GM11168 (cell line): Measurements from ENCODE around the gene CLSTN2.

Experiments used
- in situ Hi-C: fragments of 300-500 bp; cut with MboI; formaldehyde crosslinking; loops from one replicate; pipeline ENCODE4 v1.12.0; 2022; ENCODE audit warnings: low sequenced_read_pairs; ENCODE audit not compliant: unreplicated experiment

CLSTN2 gene

DNA sequence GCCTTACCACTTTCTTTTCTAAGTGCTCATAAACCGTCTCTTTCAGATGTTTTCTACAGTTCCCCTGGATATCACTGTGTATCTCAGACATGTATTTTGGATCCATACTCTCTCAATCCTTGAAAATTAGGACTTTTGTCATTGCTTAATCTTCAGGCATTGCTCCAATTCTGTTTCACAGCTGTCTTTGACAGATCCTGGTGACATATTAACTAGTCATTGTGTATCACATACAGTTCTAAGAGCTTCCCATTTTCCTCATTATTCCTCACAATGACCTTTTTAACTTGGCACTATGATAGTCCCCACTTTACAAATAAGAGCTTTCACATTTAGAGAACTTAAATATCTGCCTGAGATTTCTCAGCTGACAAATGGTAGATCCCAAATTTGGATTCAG, 151.7 kb downstream of the CLSTN2 start:
- in situ Hi-C loops, result no loop called here

DNA sequence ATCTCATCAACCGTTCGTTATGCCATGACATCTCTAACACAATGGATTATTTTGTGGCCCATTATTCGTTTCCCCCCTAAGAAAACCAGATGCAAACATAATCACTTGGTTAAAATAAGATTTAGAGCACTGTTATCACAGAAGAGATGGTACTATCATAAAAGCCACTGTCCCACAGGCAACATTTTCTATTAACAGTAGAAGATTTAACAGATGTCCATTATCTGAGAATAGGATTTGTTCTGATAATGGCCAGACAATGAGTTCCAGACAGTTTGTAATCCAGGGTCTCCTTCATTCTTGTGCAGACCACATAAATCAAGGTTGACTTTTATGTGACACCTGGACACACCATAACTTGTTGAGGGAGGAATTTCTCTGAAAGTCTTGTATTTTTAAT, 153.1 kb downstream of the CLSTN2 start:
- in situ Hi-C loops, result no loop called here

DNA sequence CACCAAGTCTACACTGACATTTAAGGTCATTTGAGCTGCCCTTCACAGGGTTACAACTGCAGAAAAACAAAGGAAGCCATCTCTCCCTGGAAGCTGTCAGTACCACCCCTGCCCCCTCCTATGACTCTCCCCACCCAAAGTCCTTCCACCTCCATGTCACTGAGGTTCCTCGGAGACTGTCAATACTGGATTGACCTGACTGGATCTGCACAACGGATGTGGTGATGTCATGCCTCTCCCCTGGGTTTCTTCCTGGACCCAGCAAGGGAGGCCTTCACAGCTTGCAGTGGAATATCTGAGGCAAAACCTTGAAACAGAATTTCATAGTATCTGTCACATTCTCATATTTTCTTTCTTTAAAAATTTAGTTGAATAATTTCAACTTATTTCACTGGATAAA, 153.5 kb downstream of the CLSTN2 start:
- in situ Hi-C loops, result no loop called here

DNA sequence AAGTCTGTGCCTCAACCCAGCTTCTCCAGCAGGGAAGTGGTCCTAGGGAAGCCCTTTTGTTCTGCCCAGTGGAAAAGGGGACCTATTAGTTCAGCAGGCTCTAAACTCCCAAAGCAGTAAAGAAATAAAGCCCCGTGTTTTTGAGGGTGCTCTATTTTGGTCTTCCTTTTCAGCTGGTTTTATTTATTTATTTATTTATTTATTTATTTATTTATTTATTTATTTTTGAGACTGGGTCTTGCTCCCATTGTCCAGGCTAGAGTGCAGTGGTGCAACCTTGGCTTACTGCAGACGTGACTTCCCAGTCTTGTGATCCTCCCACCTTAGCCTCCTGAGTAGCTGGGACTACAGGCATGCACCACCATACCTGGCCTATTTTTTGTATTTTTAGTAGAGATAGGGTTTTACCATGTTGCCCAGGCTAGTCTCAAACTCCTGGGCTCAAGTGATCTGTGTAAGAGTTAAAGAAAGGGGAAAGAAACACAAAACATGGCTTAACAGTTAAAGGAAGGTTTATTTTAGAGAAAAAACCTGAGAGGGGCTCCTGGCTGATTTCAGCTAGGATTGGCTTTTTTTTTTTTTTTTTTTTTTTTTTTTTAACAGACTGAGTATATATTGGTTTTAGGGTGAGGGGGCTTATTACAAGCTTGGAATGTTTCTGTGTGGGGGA, 154.6 kb downstream of the CLSTN2 start:
- in situ Hi-C loops, result no loop called here

DNA sequence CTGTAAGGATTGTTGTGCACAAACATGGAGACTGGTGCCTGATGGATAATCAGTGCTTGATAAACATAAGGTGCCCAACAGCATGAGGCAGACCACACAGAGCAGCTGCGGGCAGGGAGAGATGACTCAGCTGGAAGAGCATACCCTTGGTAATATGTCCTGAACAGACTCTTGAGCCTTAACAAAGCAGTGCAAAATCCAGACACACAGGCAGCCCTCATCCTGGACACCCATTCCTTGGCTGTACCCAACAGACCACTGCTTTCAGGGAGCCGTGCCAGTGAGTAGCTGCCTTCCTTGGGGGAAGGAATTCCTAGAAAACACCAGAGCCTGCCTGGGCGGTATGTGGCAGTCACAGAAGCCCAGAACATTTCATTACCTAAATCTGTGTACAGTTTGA, 156.2 kb downstream of the CLSTN2 start:
- in situ Hi-C loops, result no loop called here

DNA sequence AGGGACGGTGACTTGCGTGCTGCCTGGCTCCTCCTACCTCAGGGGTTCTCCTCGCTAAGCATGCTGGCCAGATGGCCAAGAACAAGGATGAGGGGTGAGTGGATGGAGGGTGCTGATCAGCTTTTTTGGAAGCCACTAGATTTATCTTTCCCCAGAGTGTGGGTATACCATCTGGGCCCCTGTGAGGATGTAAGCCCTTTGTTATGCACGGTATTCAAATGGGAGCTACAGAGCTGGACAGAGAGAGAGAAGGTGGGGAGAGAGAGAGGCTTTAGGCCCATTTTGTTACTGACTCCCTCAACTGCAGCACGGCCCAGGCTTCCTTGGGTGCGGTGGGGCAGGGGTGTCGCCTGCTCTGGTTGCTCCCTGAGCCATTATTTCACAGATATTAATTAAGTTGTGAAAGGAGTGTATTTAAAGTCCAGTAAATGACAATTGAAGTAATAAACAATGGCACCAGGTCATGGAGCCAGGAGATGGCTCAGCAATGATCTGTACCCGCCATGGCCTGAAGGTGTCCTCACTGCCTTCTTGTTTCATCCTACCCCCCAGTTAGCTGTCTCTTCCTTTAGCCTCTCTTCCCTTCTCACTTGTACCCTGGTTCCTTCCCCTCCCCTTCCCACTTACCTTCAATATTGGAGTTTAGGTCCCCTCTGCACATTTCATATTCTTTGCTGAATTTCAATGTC, 158.0 kb downstream of the CLSTN2 start:
- in situ Hi-C loops, result no loop called here

DNA sequence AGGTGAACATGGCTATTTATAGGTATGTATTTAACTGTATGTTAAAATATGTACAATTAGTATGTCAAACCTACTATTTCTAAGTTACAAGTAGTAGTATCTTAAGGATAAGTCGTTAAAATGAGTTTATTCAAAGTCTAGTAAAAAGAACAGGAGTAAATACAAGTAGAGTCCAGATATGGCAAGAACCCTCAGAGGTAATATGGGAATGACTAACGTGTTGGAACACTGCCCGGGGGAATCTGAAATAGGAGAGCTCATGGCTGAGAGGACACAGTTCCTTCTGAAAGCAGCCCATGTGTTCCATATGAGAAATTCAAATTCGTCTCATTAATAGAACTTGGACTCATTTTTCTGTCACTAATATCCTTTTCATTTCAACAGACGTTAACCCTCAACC, 158.8 kb downstream of the CLSTN2 start:
- in situ Hi-C loops, result no loop called here

DNA sequence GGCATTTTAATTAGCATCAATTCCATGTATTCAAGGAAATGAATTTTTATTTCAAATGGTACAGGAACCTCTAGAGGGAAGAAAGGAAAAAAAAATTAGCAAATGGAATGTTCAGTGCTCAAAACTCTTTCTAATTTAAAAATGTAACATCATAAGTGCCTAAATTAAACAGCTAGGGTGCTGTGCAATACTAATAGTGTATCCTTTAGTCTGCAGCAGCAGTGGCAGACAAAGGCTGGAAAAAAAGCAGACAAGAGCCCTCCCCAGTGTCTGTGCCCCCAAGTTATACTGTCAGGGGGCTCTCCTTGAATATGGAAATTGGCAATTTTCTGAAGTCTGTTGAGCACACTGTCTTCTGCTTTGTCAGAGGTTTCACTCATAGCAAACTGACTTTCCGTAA, 159.5 kb downstream of the CLSTN2 start:
- in situ Hi-C loops, result no loop called here

DNA sequence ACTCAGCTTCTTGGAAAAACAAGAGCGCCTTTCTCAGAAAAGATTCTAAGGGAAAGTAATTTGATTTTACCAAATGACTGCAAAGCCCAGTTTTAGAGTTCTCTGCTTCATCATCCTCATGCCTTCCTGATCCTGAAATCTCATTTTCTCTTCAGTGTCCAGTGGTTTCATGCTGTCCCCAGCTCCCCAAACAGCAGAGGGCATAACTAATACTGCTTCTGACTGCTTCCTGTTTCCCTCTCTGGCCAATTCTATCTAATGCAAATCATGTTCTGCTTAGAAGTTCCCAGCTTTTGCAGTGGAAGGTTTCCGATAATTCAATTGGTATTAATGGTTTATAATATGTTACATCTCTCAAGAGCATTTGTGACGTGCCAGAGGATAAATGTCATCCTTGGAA, 161.1 kb downstream of the CLSTN2 start:
- in situ Hi-C loops, result no loop called here

DNA sequence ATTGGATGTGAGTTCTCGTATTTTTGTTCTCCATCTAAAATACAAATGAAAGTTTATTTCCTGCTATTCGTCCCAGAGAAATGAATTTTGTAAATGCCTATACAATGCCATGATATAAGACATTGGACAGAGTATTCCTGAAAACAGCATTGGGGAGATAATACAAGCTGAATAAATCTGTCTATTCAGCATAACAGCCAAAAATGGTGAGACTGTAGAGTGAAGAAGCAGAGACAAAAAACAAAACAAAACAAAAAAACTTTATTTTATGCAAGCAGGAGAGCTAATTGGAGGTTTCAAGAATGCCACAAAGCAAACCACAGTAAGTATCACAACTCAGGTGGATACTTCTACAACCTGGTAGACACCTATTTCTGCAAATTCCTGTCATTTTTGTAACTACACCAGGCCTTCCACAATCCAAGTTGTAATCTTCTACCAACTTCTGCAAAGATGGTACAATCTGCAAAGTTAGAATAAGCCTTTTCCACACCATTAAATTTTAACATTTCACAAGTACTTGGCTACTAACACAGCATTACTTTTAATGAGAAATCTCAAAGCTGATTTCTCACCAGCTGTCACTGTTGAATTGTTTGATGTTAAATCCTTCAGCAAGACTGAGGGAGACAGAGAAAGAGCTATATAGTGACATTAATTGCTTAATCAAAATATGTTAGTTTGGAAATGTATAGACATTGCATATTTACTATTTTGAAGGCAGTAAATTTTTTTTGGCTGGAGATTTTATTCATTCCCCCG, 163.1 kb downstream of the CLSTN2 start:
- in situ Hi-C loops, result no loop called here

DNA sequence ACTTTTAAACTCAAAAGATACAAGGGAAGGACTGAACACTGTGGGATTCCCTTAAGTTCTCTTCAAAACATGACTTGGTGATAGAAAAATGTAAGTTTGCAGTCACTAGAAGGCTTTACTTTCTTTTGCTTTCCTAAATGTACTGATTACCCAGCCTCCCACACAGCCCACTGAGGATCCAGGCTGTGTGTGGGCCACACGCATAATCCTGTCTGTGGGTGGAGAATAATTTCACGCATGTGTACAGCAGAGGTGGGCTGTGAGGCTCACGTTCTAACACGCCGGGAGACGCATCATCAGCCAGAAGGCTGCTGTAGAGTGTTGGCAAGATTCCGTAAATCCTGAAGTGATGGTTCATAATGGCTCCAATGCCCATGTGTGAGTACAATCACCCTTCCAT, 165.5 kb downstream of the CLSTN2 start:
- in situ Hi-C loops, result no loop called here

DNA sequence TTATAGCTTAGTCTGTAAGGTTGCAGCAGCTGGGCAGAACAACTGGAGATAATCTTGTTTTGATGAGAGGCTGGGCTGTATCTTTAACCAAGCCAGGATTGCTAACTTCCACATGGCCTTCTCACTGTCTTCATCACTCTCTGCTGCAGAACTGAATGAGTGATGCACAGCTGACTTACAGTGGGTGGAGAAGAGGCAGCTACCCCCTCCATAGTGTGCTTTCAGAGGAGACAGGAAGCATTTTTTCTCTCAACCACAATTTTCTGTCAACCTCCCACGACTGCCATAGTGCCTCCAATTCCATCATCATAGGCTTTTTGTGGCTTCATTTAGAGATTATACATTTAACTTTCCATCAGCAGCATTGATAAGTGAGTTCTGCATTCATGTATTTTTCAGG, 168.2 kb downstream of the CLSTN2 start:
- in situ Hi-C loops, result no loop called here

DNA sequence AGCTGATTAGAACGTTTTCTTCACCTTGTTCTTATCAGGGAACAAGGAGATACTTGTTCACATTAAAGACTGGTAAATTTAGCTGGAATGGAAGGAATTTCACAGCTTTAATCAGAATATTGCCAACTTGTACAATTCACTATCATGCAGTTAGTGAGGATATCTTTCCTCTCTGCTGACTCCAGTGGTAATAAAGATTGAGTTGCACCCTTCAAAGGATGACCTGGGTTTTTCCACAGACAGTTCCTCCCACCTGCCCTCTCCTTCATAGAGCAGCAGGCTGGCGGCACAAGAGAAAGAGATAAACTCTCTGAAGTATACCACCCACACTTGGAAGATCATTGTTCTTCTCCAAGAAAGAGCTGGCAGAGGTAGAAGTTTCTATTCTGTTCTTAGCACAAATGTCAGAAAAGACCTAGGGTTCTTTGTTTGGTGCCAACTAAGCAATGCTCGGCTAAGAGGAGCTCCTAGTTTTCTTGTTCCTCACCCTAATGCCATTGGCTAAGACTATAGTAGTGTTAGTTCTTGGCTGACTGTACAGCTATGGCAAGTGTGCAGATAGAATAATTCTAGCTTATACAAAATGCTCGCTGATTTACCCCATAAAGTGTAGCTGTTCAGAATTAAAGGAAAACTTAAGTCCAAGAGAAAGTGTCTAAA, 169.1 kb downstream of the CLSTN2 start:
- in situ Hi-C loops, result no loop called here

DNA sequence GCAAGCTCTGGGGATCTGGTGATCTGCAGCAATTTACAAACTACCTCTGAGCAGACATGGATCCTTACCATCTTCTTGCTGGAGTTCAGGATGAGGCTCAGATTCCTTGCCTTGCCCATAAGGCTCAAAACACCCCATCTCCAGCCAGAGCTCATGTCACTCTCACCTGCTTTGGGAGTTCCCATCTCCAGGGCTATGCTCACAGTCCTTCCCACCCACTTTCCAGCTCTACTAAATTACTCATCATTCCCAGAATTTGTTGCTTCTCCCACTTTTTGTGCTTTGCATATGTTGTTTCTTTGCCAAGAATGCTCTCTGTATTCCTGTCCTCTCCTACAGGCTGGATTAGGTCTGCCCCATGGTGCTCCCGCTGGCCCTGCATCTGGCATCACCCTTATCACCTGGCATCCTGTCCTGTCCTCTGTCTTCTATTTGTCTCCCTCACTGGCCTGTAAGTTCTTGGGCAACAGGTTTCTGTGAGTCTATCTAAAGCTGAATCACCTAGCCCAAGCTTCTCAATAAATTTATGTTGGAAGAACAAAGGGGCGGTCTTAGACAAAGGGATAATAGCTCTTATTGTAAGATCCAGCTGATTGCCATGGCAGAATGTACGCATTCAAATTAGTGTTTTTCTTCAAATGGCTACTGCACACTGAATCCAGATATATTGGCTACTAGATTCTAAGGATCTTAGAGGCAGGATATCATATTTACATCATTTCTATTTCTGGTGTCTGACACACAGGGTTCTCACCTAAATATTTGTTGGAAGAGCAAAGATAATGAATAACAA, 179.2 kb downstream of the CLSTN2 start:
- in situ Hi-C loops, result no loop called here

DNA sequence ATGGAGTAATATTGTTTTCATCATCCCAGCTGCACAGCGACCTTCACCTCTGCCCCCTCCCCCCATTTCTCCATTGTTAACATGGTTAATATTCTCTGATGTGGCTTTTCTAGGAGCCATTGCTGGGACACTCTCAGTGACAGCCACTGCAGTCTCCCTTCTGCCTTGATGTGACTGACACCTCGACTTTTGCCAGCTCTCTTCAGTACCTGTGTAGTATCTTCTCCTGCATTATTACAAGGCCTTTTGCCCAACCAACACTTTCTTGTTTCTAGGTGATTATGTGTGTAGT, 179.8 kb downstream of the CLSTN2 start:
- in situ Hi-C loops, result no loop called here

DNA sequence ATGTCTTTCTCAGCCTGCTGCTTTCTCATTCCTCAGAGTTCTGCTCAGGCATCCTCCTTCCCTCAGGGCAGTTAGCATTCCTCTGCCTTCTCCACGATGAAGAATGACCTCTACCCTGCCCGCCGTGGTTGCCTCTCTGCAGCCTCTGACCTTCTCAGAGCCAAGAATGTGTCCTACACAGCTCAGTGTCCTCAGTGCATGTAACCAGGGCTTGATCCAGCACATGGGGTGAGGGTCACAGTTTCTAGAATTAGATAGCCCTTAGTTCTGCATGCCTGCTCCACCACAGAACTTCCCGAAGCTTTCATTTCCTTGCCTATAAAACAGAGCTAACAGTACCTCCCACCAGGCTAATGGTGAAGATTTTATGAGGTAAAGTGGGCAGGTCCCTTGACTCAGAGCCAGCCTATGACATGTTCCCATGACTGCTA, 182.1 kb downstream of the CLSTN2 start:
- in situ Hi-C loops, result no loop called here

DNA sequence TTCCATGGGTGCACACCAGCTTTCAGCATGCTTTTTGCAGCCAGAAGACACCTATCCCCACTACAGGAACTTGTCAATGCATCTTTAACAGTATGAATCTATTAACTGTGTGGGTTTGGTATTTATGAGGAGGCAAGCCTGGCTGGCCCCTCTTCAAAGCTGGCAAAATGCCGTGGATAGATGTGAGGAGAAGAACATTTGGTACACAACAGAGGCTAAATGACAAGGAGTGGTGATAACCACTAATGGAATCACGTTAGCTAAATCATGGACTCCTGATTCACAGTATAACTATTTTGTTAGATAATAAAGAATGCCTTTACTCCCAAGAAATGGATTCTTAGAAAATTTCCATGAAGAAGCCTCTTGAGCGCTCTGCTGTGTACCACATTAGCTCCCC, 187.2 kb downstream of the CLSTN2 start:
- in situ Hi-C loops, result loop anchor here (5.0 kb wide), 1 partner anchor 100 kb away; no protein-coding TSS in a partner anchor

DNA sequence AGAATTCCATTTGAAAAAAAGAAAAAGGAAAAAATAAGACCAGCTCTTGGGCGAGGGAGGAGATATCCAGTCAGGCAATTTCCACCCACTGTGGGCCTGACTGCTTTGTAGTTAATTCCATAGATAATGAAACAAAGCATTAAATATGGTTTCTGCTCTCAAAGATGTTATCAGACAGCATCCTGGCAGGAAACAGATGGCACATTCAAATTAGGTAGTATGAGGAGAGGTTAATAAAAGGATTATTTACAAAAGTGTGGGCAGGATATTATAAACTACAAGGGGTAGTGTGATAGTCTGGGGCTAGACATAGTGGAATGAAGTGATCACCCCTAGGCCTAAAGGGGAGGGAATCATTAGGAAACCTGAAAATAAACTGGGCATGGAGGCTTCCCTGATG, 193.2 kb downstream of the CLSTN2 start:
- in situ Hi-C loops, result no loop called here

DNA sequence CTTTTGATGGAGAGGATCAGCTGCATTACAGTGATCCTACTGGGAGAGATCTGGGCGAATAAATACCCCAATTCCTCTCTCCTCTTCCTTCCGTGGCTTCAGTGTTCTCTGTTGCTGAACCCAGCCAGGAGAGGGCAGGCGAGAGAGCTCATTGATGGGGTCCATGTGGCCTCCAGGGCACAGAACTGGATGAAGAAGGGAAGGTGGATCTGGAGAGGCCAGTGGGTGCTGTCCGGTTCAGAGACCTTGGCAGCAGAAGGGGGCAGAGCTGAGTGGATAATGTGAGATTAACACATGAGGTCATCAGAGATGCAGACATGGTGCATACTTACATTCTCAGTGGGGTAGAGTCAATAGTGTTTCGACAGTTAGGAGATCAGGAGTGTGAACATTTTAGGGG, 193.6 kb downstream of the CLSTN2 start:
- in situ Hi-C loops, result no loop called here

DNA sequence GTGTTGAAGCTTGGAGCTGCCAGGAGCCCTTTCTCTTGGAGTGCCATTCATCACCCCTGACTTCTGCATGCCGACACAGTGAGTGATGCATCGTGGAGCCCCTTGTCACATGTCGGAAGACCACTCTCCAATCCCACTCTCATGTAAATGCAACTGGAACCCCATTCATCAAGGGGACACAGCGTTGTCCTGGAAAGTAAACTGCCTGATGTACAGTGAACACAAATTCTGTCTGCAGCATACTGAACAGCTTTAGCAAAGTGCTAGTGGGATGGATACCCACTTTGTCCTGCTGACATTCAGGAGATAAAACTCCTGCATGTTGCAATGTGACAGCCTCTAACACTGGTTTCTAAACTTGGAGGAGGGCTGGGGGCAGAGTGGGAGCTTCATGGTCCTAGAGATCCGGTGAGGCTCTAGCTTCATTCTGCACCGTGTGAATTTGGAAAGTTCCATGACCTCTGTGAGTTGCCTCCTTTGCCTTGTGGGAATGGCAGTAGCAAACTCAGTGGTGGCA, 194.8 kb downstream of the CLSTN2 start:
- in situ Hi-C loops, result no loop called here
